ENCODE measurements around the gene OXER1. TPM values are rescaled to one million over a fixed set of nuclear protein-coding genes. Genes with fewer than 3 reads are reported as not detected.

Gene OXER1
- total RNA-seq, 1 experiment from 2014 or later, result 0.52 TPM

Other genes with a start within 250 kb of the OXER1 start
- gene MTA3, start 195.5 kb downstream of the OXER1 start, total RNA-seq (2014; rRNA removed), result 18.3 and 18.8 TPM in 2 replicates
- not detected in 2 replicates for gene HAAO, start 28.4 kb upstream of the OXER1 start, total RNA-seq (2014; rRNA removed)

All from LHCN-M2 (cell line).